CD4-positive, alpha-beta T cell (primary cell): Measurements from ENCODE around the gene MYO1E. TPM values are rescaled to one million over a fixed set of nuclear protein-coding genes. Genes with fewer than 3 reads are reported as not detected.

ENCODE experiments used
- ATAC-seq: fragments of 200-7000 bp; cut with Tn5 transposase; one replicate; pipeline ENCODE4 v1.10.0; 2022; ENCODE audit warnings: mild to moderate bottlenecking; ENCODE audit not compliant: poor library complexity
- CTCF ChIA-PET: fragments of 350-600 bp; sonication (Branson Sonifier 250); formaldehyde crosslinking; loops from one replicate; lab custom pipeline; 2021; ENCODE audit warnings: antibody characterized with exemption, inconsistent platforms; lab: Charles Lee
- POLR2A ChIA-PET: fragments of 350-600 bp; sonication (Branson Sonifier 250); formaldehyde crosslinking; loops from one replicate; lab custom pipeline; 2021; ENCODE audit warnings: antibody characterized with exemption, inconsistent platforms; lab: Charles Lee
- DNase-seq, 14 experiments: peaks; one replicate each; pipeline ENCODE4 v3.0.0-alpha.2; 2013 to 2020; ENCODE audit warnings: mixed read lengths in 2 of 14
- H3K27ac ChIP-seq, 2 donors: one replicate each; pipeline versions ENCODE4 v1.5.1 to v1.7.0; 2013; ENCODE audit warnings: low read length in 2 of 2, low read depth in 1 of 2, mild to moderate bottlenecking in 1 of 2
- H3K27me3 ChIP-seq, 2 experiments: 1 replicate in 1 of 2; 2 replicates in 1 of 2; pipeline versions ENCODE4 v1.6.1 to v1.7.0; 2013; ENCODE audit warnings: low read length in 2 of 2, control low read depth in 1 of 2, mild to moderate bottlenecking in 1 of 2, moderate library complexity in 1 of 2; ENCODE audit not compliant: insufficient read depth in 2 of 2, control insufficient read depth in 1 of 2
- H3K36me3 ChIP-seq: one replicate; pipeline ENCODE4 v1.6.1; 2013; ENCODE audit warnings: low read length, control low read depth; ENCODE audit not compliant: insufficient read depth
- H3K4me1 ChIP-seq: one replicate; pipeline ENCODE4 v1.6.1; 2013; ENCODE audit warnings: low read length, control low read depth; ENCODE audit not compliant: insufficient read depth
- H3K4me3 ChIP-seq: one replicate; pipeline ENCODE4 v1.5.1; 2013; ENCODE audit warnings: mild to moderate bottlenecking, low read length, moderate library complexity
- H3K9me3 ChIP-seq, 2 experiments: 1 replicate in 1 of 2; 2 replicates in 1 of 2; pipeline versions ENCODE4 v1.6.1 to v1.7.0; 2013; ENCODE audit warnings: low read length in 2 of 2, mild to moderate bottlenecking in 2 of 2, control low read depth in 1 of 2, moderate library complexity in 1 of 2; ENCODE audit not compliant: control insufficient read depth in 1 of 2, insufficient read depth in 1 of 2
- H3K27ac Mint-ChIP-seq: one replicate; pipeline ENCODE4 v1.8.0; 2020; ENCODE audit warnings: mixed read lengths
- H3K27me3 Mint-ChIP-seq: one replicate; pipeline ENCODE4 v1.8.0; 2021; ENCODE audit warnings: mixed read lengths
- H3K36me3 Mint-ChIP-seq: one replicate; pipeline ENCODE4 v1.8.0; 2021; ENCODE audit warnings: low read depth, mixed read lengths
- H3K4me1 Mint-ChIP-seq: one replicate; pipeline ENCODE4 v1.8.0; 2021; ENCODE audit warnings: low read depth, mixed read lengths
- H3K4me3 Mint-ChIP-seq: one replicate; pipeline ENCODE4 v1.8.0; 2020; ENCODE audit warnings: mild to moderate bottlenecking, mixed read lengths
- H3K9me3 Mint-ChIP-seq: one replicate; pipeline ENCODE4 v1.8.0; 2020; ENCODE audit warnings: mixed read lengths
- CTCF ChIP-seq: fragments of 200-600 bp; IDR thresholded peaks from one replicate; pipeline ENCODE4 v1.8.0; 2022; ENCODE audit warnings: antibody characterized with exemption, mild to moderate bottlenecking
- intact Hi-C, 2 experiments: fragments of 100-400 bp; cut with DNase I in 1 of 2; cut with micrococcal nuclease in 1 of 2; formaldehyde crosslinking; loops; one replicate each; pipeline versions ENCODE4 v1.15.1 to v1.9.0; 2023 to 2025; cut with DNase I, micrococcal nuclease
- total RNA-seq, 174 experiments: library from RNA in 2 of 174; stranded (reverse) in 2 of 174; gene quantifications; one replicate each; pipeline ENCODE4 v1.2.3 and lab custom pipeline; 2021 to 2026

Gene MYO1E
- total RNA-seq, 2 experiments from 2014 or later = 0.59 to 0.63 TPM

GRCh38 chr15:59303136-59303535, 69.5 kb downstream of the MYO1E start:
- H3K9me3 ChIP-seq = no peaks in the 10 kb centered on the region
- POLR2A ChIA-PET = no interaction called here
- CTCF ChIA-PET = no interaction called here
- DNase-seq (no peak), ATAC-seq (no peak)
- H3K27ac ChIP-seq = no peak overlapping the region
- H3K36me3 ChIP-seq = no peaks in the 10 kb centered on the region
- peaks cover 21% of the 10 kb centered on the region for H3K4me1 ChIP-seq
- Mint-ChIP-seq H3K4me1 (peaks cover 32% of the 10 kb centered on the region), H3K4me3 (no peak overlapping the region), H3K36me3 (no peaks in the 10 kb centered on the region), H3K27me3 (no peaks in the 10 kb centered on the region), H3K27ac (no peak overlapping the region), H3K9me3 (no peaks in the 10 kb centered on the region)
- H3K27me3 ChIP-seq = no peaks in the 10 kb centered on the region
- no peak for TF ChIP-seq CTCF
- intact Hi-C loops = no loop called here
- H3K4me3 ChIP-seq = no peak overlapping the region

GRCh38 chr15:59301527-59301926, 71.1 kb downstream of the MYO1E start:
- H3K36me3 Mint-ChIP-seq = no peaks in the 10 kb centered on the region
- H3K4me1 Mint-ChIP-seq = peaks cover 37% of the 10 kb centered on the region
- H3K4me3 ChIP-seq = no peak overlapping the region
- peaks cover 22% of the 10 kb centered on the region for H3K4me1 ChIP-seq
- H3K27ac ChIP-seq = no peak overlapping the region
- POLR2A ChIA-PET = no interaction called here
- H3K9me3 Mint-ChIP-seq = no peaks in the 10 kb centered on the region
- no peak for DNase-seq
- no peak for ATAC-seq
- no peak overlapping the region for H3K4me3 Mint-ChIP-seq
- no peaks in the 10 kb centered on the region for H3K9me3 ChIP-seq
- no peaks in the 10 kb centered on the region for H3K27me3 ChIP-seq
- H3K36me3 ChIP-seq = no peaks in the 10 kb centered on the region
- intact Hi-C loops = no loop called here
- CTCF ChIA-PET = no interaction called here
- no peak for TF ChIP-seq CTCF
- H3K27ac Mint-ChIP-seq = peak overlapping the region; percentile 64
- no peaks in the 10 kb centered on the region for H3K27me3 Mint-ChIP-seq

GRCh38 chr15:59300618-59301139, 72.0 kb downstream of the MYO1E start:
- ChIA-PET POLR2A (interaction anchor here (0.8 to 0.9 kb wide), 2 partner anchors 24 to 37 kb away, joined by 3 to 4 read pairs; no protein-coding TSS in a partner anchor), CTCF (interaction anchor here (0.7 kb wide), 1 partner anchor 841 kb away, joined by 4 read pairs; no protein-coding TSS in a partner anchor)
- intact Hi-C loops = no loop called here
- no peak for TF ChIP-seq CTCF
- Histone ChIP-seq H3K4me1 (peaks cover 22% of the 10 kb centered on the region), H3K27ac (peak overlapping the region in 1 of 2 donors; percentile 45), H3K36me3 (no peaks in the 10 kb centered on the region), H3K9me3 (no peaks in the 10 kb centered on the region), H3K27me3 (no peaks in the 10 kb centered on the region), H3K4me3 (peak overlapping the region; percentile 21)
- no peaks in the 10 kb centered on the region for H3K27me3 Mint-ChIP-seq
- H3K9me3 Mint-ChIP-seq = no peaks in the 10 kb centered on the region
- DNase-seq = peak in 4 of 14 experiments; percentile 2 to 43 (median 12)
- H3K4me1 Mint-ChIP-seq = peaks cover 37% of the 10 kb centered on the region
- no peak for ATAC-seq
- no peaks in the 10 kb centered on the region for H3K36me3 Mint-ChIP-seq
- H3K27ac Mint-ChIP-seq = peak overlapping the region; percentile 64
- H3K4me3 Mint-ChIP-seq = peak overlapping the region; percentile 62
